Measurements from ENCODE around the gene TMEM158.

The TMEM158 gene

GRCh38 chr3:45191424-45191823 is 34.7 kb downstream of the TMEM158 start (continued):
- TF ChIP-seq POU6F1 (CRISPR knock-in tag; IDR thresholded peaks at IDR 0.05; ENCODE audit: borderline replicate concordance, low read depth) (no peak), ZC3H10 (CRISPR knock-in tag; IDR thresholded peaks at IDR 0.05) (no peak), BACH2 (CRISPR knock-in tag; IDR thresholded peaks at IDR 0.05; ENCODE audit: borderline replicate concordance) (no peak), ESRRG (CRISPR knock-in tag; IDR thresholded peaks at IDR 0.05) (no peak), ZNF8 (CRISPR knock-in tag; IDR thresholded peaks at IDR 0.05) (no peak), TCF4 (CRISPR knock-in tag; IDR thresholded peaks at IDR 0.05; ENCODE audit: borderline replicate concordance) (no peak), OSR1 (CRISPR knock-in tag; IDR thresholded peaks at IDR 0.05) (no peak)

- TF ChIP-seq ISL1 (CRISPR knock-in tag; IDR thresholded peaks at IDR 0.05) (no peak), RARB (CRISPR knock-in tag; IDR thresholded peaks at IDR 0.05) (no peak), GLIS3 (CRISPR knock-in tag; IDR thresholded peaks at IDR 0.05) (no peak), TCF4 (CRISPR knock-in tag; IDR thresholded peaks at IDR 0.05; ENCODE audit: borderline replicate concordance) (no peak), ZNF8 (CRISPR knock-in tag; IDR thresholded peaks at IDR 0.05) (no peak), ZFP3 (CRISPR knock-in tag; IDR thresholded peaks at IDR 0.05) (no peak), ZFP30 (CRISPR knock-in tag; IDR thresholded peaks at IDR 0.05) (no peak), CSDC2 (CRISPR knock-in tag; IDR thresholded peaks at IDR 0.05) (no peak), CREB5 (CRISPR knock-in tag; IDR thresholded peaks at IDR 0.05; ENCODE audit: low read depth) (no peak), PATZ1 (CRISPR knock-in tag; IDR thresholded peaks at IDR 0.05; ENCODE audit: borderline replicate concordance) (no peak), TSHZ2 (CRISPR knock-in tag; IDR thresholded peaks at IDR 0.05) (no peak), ESRRG (CRISPR knock-in tag; IDR thresholded peaks at IDR 0.05) (no peak), CSRNP3 (CRISPR knock-in tag; IDR thresholded peaks at IDR 0.05) (no peak), OSR1 (CRISPR knock-in tag; IDR thresholded peaks at IDR 0.05) (no peak), TOX (CRISPR knock-in tag; IDR thresholded peaks at IDR 0.05; ENCODE audit: borderline replicate concordance) (no peak), SNAI2 (CRISPR knock-in tag; IDR thresholded peaks at IDR 0.05) (no peak), ARNTL (CRISPR knock-in tag; IDR thresholded peaks at IDR 0.05; ENCODE audit: borderline replicate concordance, low read depth) (no peak), ZC3H10 (CRISPR knock-in tag; IDR thresholded peaks at IDR 0.05) (no peak), BACH2 (CRISPR knock-in tag; IDR thresholded peaks at IDR 0.05; ENCODE audit: borderline replicate concordance) (no peak)
- peak; percentile 55 for ATAC-seq
Measured at GRCh38 chr3:45188719-45189659, 37.1 kb downstream of the TMEM158 start.

All from SK-N-SH treated with all-trans-retinoic acid at 6 μM for 48 hours (cell line).